GM12878 (cell line): ENCODE measurements around the gene RIC8B.

Source experiments
- ATF2 ChIP-seq: IDR thresholded peaks from 2 replicates; pipeline ENCODE4 v1.6.1; 2012; ENCODE audit warnings: low read length, inconsistent platforms
- CEBPZ ChIP-seq: fragments of 150-350 bp; IDR thresholded peaks from 2 replicates; pipeline ENCODE4 v1.6.1; 2016; ENCODE audit warnings: low read depth, low read length
- CTCF ChIP-seq, 3 experiments: IDR thresholded peaks in 2 of 3; conservative IDR thresholded peaks in 1 of 3; 2 replicates each; pipeline ENCODE4 v1.5.1; 2011; ENCODE audit warnings: low read depth in 3 of 3, low read length in 3 of 3, mild to moderate bottlenecking in 3 of 3, control low read depth in 2 of 3, moderate library complexity in 2 of 3, inconsistent platforms in 1 of 3, mixed read lengths in 1 of 3; ENCODE audit not compliant: control insufficient read depth in 2 of 3, insufficient read depth in 1 of 3; ENCODE audit errors: extremely low read depth in 1 of 3
- EP300 ChIP-seq, 2 experiments: fragments of 150-350 bp in 1 of 2; IDR thresholded peaks; 2 replicates each; pipeline ENCODE4 v1.6.1; 2011 to 2012; ENCODE audit warnings: low read depth in 2 of 2, low read length in 2 of 2, borderline replicate concordance in 1 of 2, improper control_type of control experiment in 1 of 2, inconsistent platforms in 1 of 2; ENCODE audit not compliant: control insufficient read depth in 1 of 2
- ESRRA ChIP-seq: IDR thresholded peaks from 2 replicates; pipeline ENCODE4 v1.6.1; 2012; ENCODE audit warnings: mild to moderate bottlenecking, low read length, improper control_type of control experiment
- HSF1 ChIP-seq: fragments of 150-350 bp; IDR thresholded peaks from 2 replicates; pipeline ENCODE4 v1.6.1; 2014; ENCODE audit warnings: mild to moderate bottlenecking, low read depth, low read length
- NKRF ChIP-seq: fragments of 450-650 bp; conservative IDR thresholded peaks from 2 replicates; pipeline ENCODE4 v1.6.1; 2017; ENCODE audit warnings: mild to moderate bottlenecking, moderate library complexity
- PBX3 ChIP-seq: IDR thresholded peaks from 2 replicates; pipeline ENCODE4 v1.6.1; 2011; ENCODE audit warnings: mild to moderate bottlenecking, low read depth, low read length, moderate library complexity; ENCODE audit not compliant: insufficient replicate concordance
- POLR2A ChIP-seq: IDR thresholded peaks from 2 replicates; pipeline ENCODE4 v1.6.1; 2011; ENCODE audit warnings: low read depth, mild to moderate bottlenecking, low read length
- RAD51 ChIP-seq: fragments of 450-650 bp; IDR thresholded peaks from 2 replicates; pipeline ENCODE4 v1.6.1; 2016; ENCODE audit warnings: moderate library complexity, mild to moderate bottlenecking, inconsistent platforms
- SRF ChIP-seq, 2 experiments: IDR thresholded peaks; 2 replicates each; pipeline ENCODE4 v1.6.1; 2011; ENCODE audit warnings: low read depth in 2 of 2, low read length in 2 of 2, mild to moderate bottlenecking in 1 of 2, moderate library complexity in 1 of 2
- TCF12 ChIP-seq: IDR thresholded peaks from 2 replicates; pipeline ENCODE4 v1.6.1; 2011; ENCODE audit warnings: low read depth, mild to moderate bottlenecking, low read length

- no peak for TF ChIP-seq TCF12
- no peak for TF ChIP-seq SRF (IDR thresholded peaks at IDR 0.05; ENCODE audit: low read depth in 2 of 2, low read length in 2 of 2)
- no peak for TF ChIP-seq ESRRA
- no peak for TF ChIP-seq CTCF (IDR thresholded peaks at IDR 0.05 in 2 of 3, conservative IDR thresholded peaks at IDR 0.05 in 1 of 3; ENCODE audit: control insufficient read depth in 2 of 3, extremely low read depth in 1 of 3, insufficient read depth in 1 of 3, low read depth in 3 of 3, low read length in 3 of 3)
- no peak for TF ChIP-seq EP300 (IDR thresholded peaks at IDR 0.05; ENCODE audit: borderline replicate concordance in 1 of 2, control insufficient read depth in 1 of 2, low read depth in 2 of 2, low read length in 2 of 2)
- no peak for TF ChIP-seq RAD51
- no peak for TF ChIP-seq HSF1
- no peak for TF ChIP-seq POLR2A
- no peak for TF ChIP-seq CEBPZ
- TF ChIP-seq PBX3 = no peak
- no peak for TF ChIP-seq ATF2
- TF ChIP-seq NKRF = no peak
Observed at GRCh38 chr12:106840243-106840642, 65.8 kb downstream of the RIC8B start.
